ENCODE data around the gene SLC50A1. TPM values are rescaled to one million over a fixed set of nuclear protein-coding genes. Genes with fewer than 3 reads are reported as not detected.
"Not testable (repeated sequence)": the region's sequence is repeated elsewhere in the genome, so short reads cannot be mapped to it uniquely, and the experiment has no call there.

SLC50A1 gene
- total RNA-seq, 2 donors from 2014 or later, result 3.7 to 10.0 TPM

DNA sequence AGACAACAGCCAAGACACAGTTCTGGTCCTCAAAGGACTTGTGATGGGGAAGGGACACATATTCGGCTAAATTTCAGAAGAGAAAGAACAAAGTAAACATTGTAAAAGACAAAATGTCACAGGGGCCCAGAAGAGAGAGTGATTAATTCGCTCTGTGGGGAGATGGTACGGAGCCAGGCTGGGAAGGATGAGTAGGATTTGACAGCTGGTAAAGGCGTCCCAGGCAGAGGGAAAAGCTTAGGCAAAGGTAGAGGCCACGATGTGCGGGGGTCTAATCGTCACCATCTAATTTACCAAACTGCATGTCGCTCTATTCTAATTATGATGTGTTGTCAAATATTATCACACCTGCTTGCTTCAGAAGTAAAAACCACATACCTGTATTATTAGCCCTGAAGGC lies 25.3 kb upstream of the SLC50A1 start:
- Histone ChIP-seq H3K27me3 (no peaks in the 10 kb centered on the region), H3K36me3 (no peaks in the 10 kb centered on the region), H3K9me3 (no peaks in the 10 kb centered on the region), H3K27ac (no peak overlapping the region), H3K4me3 (no peak overlapping the region), H3K4me1 (peaks cover 0 to 4% of the 10 kb centered on the region in 2 donors)
- TF ChIP-seq, protein P1, sequence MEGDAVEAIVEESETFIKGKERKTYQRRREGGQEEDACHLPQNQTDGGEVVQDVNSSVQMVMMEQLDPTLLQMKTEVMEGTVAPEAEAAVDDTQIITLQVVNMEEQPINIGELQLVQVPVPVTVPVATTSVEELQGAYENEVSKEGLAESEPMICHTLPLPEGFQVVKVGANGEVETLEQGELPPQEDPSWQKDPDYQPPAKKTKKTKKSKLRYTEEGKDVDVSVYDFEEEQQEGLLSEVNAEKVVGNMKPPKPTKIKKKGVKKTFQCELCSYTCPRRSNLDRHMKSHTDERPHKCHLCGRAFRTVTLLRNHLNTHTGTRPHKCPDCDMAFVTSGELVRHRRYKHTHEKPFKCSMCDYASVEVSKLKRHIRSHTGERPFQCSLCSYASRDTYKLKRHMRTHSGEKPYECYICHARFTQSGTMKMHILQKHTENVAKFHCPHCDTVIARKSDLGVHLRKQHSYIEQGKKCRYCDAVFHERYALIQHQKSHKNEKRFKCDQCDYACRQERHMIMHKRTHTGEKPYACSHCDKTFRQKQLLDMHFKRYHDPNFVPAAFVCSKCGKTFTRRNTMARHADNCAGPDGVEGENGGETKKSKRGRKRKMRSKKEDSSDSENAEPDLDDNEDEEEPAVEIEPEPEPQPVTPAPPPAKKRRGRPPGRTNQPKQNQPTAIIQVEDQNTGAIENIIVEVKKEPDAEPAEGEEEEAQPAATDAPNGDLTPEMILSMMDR (IDR thresholded peaks at IDR 0.05), result no peak
- no peak for DNase-seq (ENCODE audit: low spot score)

DNA sequence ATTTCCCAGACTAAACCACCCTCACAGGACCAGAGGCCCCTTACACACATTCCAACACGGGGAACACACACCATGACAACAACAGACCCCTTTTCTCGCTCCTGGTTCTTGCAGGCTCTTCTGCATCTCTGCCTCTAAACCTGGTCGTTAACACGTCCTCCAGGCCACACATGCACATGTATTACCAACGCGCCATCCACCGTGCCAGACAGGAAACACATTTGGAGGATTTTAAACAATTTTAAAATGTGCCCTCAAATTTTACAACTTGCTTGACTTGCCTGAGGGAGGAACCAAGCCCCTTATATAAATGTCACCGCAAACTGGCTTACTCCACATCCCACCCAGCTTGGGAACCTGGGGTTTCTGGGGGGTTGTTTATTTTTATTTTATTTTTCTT lies 24.8 kb upstream of the SLC50A1 start:
- H3K4me3 ChIP-seq, result no peak overlapping the region
- no peaks in the 10 kb centered on the region for H3K4me1 ChIP-seq
- no peaks in the 10 kb centered on the region for H3K36me3 ChIP-seq
- TF ChIP-seq, protein P1 (IDR thresholded peaks at IDR 0.05), result no peak
- H3K27ac ChIP-seq, result no peak overlapping the region
- no peaks in the 10 kb centered on the region for H3K9me3 ChIP-seq
- H3K27me3 ChIP-seq, result no peaks in the 10 kb centered on the region
- no peak for DNase-seq (ENCODE audit: low spot score)

DNA sequence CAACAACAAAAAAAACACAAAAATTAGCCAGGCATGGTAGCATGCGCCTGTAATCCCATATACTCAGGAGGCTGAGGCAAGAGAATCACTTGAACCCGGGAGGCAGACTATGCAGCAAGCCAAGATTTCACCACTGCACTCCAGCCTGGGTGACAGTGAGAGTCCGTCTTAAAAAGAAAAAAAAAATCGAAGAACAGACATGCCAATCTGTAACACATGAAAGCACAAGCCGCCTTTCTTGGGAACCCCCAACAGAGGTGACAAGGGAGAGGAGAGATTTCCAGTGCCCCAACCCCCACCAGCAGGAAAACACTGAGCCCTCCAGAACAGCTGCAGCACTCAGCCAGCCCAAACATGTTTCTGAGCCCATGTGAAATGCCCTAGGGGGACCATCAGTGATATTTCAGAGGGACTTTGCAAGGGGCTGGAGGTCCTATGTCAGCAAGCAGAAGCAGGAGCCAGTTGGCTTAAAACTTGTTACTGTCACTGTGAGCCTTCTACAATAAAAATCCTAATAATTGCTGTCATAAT lies 22.1 kb upstream of the SLC50A1 start:
- TF ChIP-seq, protein P1 (IDR thresholded peaks at IDR 0.05), result no peak
- no peaks in the 10 kb centered on the region for H3K9me3 ChIP-seq
- H3K36me3 ChIP-seq, result no peaks in the 10 kb centered on the region
- H3K27me3 ChIP-seq, result no peaks in the 10 kb centered on the region
- H3K4me3 ChIP-seq, result no peak overlapping the region
- H3K27ac ChIP-seq, result no peak overlapping the region
- DNase-seq (ENCODE audit: low spot score), result no peak
- no peaks in the 10 kb centered on the region for H3K4me1 ChIP-seq

DNA sequence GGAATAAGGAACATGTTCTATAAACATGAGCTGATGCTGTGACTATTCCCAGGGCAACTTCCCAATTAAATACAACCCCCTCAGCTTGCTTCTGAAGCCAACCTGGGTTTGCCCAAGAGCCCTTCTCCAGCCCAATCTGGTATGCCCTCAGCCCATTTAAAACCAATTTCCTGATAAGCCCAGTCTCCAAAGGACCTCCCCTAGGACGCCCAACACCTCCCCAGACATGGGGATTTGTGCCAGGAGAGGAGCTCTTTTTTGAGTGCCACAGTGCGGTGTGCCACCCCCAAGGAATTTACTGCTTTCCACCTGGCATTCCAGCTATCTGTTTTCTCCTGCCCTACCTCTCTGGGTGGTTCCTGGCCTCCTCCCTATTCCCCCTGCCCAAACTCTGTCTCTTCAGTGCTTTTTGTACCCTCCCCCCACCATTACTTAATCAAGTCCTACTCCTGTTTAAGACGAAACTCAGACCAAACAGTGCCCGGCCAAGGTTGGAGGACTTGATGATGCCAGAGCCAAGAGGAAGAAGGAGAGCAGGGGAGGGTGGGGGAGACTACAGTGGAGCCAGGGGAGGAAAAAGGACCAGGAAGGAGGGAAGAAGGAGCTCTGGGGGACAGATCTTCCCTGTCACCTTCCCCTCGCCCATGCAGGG lies 19.4 kb upstream of the SLC50A1 start:
- TF ChIP-seq, protein P1 (IDR thresholded peaks at IDR 0.05), result no peak
- DNase-seq (ENCODE audit: low spot score), result no peak
- Histone ChIP-seq H3K4me1 (no peaks in the 10 kb centered on the region), H3K27me3 (no peaks in the 10 kb centered on the region), H3K9me3 (no peaks in the 10 kb centered on the region), H3K36me3 (no peaks in the 10 kb centered on the region), H3K4me3 (no peak overlapping the region), H3K27ac (no peak overlapping the region)

DNA sequence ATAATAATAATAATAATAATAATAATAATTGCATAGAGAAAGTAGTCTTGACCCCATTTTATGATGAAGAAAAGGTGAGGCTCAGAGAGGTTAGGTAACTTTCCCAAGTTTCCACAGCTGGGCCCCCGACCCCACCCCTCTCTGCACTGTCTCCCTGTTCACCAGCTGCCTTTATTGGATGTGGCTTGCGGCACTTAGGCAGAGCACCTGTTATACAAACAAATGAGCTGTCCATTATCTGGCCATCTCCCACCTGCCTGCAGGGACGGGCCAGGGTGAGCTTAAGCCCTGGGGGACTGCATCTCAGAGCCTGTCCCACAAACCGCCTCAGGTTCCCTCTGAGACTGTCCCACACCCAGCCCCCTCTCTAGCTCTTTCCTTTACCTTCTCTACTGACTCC lies 18.0 kb upstream of the SLC50A1 start:
- no peak overlapping the region for H3K4me3 ChIP-seq
- TF ChIP-seq, protein P1 (IDR thresholded peaks at IDR 0.05), result no peak
- H3K9me3 ChIP-seq, result no peaks in the 10 kb centered on the region
- no peaks in the 10 kb centered on the region for H3K4me1 ChIP-seq
- no peaks in the 10 kb centered on the region for H3K36me3 ChIP-seq
- no peak overlapping the region for H3K27ac ChIP-seq
- no peak for DNase-seq (ENCODE audit: low spot score)
- no peaks in the 10 kb centered on the region for H3K27me3 ChIP-seq

DNA sequence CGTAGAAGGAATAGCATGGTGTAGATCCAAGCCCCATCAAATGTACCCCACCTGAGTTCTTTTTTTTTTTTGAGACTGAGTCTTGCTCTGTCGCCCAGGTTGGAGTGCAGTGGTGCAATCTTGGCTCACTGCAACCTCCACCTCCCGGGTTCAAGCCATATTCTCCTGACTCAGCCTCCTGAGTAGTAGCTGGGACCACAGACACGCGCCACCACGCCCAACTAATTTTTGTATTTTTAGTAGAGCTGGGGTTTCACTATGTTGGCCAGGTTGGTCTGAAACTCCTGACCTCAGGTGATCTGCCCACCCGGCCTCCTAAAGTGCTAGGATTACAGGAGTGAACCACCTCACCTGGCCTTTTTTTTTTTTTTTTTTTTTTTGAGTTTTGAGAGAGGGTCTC lies 17.6 kb upstream of the SLC50A1 start:
- not testable (repeated sequence) for H3K4me3 ChIP-seq; H3K27ac ChIP-seq; H3K9me3 ChIP-seq; H3K36me3 ChIP-seq; H3K4me1 ChIP-seq; DNase-seq (ENCODE audit: low spot score); H3K27me3 ChIP-seq

All from right atrium auricular region (tissue), 2 donors.